ENCODE results near the gene ABHD6.
"Not testable (repeated sequence)": the region's sequence is repeated elsewhere in the genome, so short reads cannot be mapped to it uniquely, and the experiment has no call there.

DNA sequence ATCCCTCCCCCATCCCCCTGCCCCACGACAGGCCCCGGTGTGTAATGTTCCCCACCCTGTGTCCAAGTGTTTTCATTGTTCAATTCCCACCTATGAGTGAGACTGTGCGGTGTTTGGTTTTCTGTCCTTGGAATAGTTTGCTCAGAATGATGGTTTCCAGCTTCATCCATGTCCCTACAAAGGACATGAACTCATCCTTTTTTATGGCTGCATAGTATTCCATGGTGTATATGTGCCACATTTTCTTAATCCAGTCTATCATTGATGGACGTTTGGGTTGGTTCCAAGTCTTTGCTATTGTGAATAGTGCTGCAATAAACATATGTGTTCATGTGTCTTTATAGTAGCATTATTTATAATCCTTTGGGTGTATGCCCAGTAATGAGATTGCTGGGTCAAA is 5.3 kb downstream of the ABHD6 start:
- not testable (repeated sequence) for TF ChIP-seq POLR2A (IDR thresholded peaks at IDR 0.05; ENCODE audit: low read depth, low read length); TAF1 (IDR thresholded peaks at IDR 0.05; ENCODE audit: borderline replicate concordance, low read depth, low read length); POLR2AphosphoS5 (IDR thresholded peaks at IDR 0.05; ENCODE audit: low read depth, low read length)

Data from GM12892 (cell line).